KOPT-K1 (cell line): Measurements from ENCODE around the gene FAM229A.
A peak's percentile ranks its signal among the peaks of the same experiment; 100 is the strongest.
"Not testable (repeated sequence)": the region's sequence is repeated elsewhere in the genome, so short reads cannot be mapped to it uniquely, and the experiment has no call there.

Source experiments
- H3K27ac ChIP-seq: fragments of 200-600 bp; sonication (generic); 2 replicates; pipeline ENCODE4 v1.5.1; 2016; ENCODE audit warnings: antibody characterized with exemption, mild to moderate bottlenecking, low read depth, low read length; ENCODE audit not compliant: poor library complexity, severe bottlenecking
- H3K36me3 ChIP-seq: fragments of 200-600 bp; sonication (generic); 2 replicates; pipeline ENCODE4 v1.5.1; 2017; ENCODE audit warnings: antibody characterized with exemption, mild to moderate bottlenecking, low read length, moderate library complexity; ENCODE audit not compliant: insufficient read depth
- H3K9me3 ChIP-seq: fragments of 200-600 bp; sonication (generic); 2 replicates; pipeline ENCODE4 v1.5.1; 2017; ENCODE audit warnings: antibody characterized with exemption, low read length, mild to moderate bottlenecking; ENCODE audit not compliant: insufficient read depth, poor library complexity, severe bottlenecking

Gene FAM229A

GRCh38 chr1:32361308-32361673, 994 bp downstream of the FAM229A start:
- no peaks in the 10 kb centered on the region for H3K9me3 ChIP-seq
- peaks cover 36% of the 10 kb centered on the region for H3K36me3 ChIP-seq
- no peak overlapping the region for H3K27ac ChIP-seq

- Histone ChIP-seq H3K9me3 (no peaks in the 10 kb centered on the region), H3K36me3 (peaks cover 12% of the 10 kb centered on the region; the same call in 1 of the 2 replicates), H3K27ac (no peak overlapping the region)
These were observed 3.9 kb downstream of the FAM229A start for GRCh38 chr1:32358435-32358834.

- H3K9me3 ChIP-seq: no peaks in the 10 kb centered on the region
- peaks cover 4% of the 10 kb centered on the region; the same call in 1 of the 2 replicates for H3K36me3 ChIP-seq
- H3K27ac ChIP-seq: no peak overlapping the region
These were observed 4.7 kb downstream of the FAM229A start for GRCh38 chr1:32357614-32358013.

- H3K9me3 ChIP-seq: no peaks in the 10 kb centered on the region
These were observed 5.8 kb downstream of the FAM229A start for GRCh38 chr1:32356478-32356877.

GRCh38 chr1:32355778-32356177, 6.5 kb downstream of the FAM229A start:
- not testable (repeated sequence) for H3K9me3 ChIP-seq, H3K27ac ChIP-seq, H3K36me3 ChIP-seq

More at GRCh38 chr1:32356478-32356877, 5.8 kb downstream of the FAM229A start:
- Histone ChIP-seq H3K27ac (no peak overlapping the region), H3K36me3 (no peaks in the 10 kb centered on the region; the same call in 1 of the 2 replicates)

GRCh38 chr1:32353886-32354570, 8.3 kb downstream of the FAM229A start:
- Histone ChIP-seq H3K36me3 (no peaks in the 10 kb centered on the region), H3K27ac (no peak overlapping the region), H3K9me3 (no peaks in the 10 kb centered on the region)

- no peaks in the 10 kb centered on the region for H3K9me3 ChIP-seq
- H3K27ac ChIP-seq: no peak overlapping the region
- no peaks in the 10 kb centered on the region for H3K36me3 ChIP-seq
These were observed 8.9 kb downstream of the FAM229A start for GRCh38 chr1:32353431-32353830.

GRCh38 chr1:32352831-32353383, 9.4 kb downstream of the FAM229A start:
- Histone ChIP-seq H3K9me3 (no peaks in the 10 kb centered on the region), H3K36me3 (no peaks in the 10 kb centered on the region), H3K27ac (no peak overlapping the region)

- Histone ChIP-seq H3K9me3 (no peaks in the 10 kb centered on the region), H3K27ac (peak overlapping the region; percentile 76), H3K36me3 (no peaks in the 10 kb centered on the region)
These were observed 10.0 kb downstream of the FAM229A start for GRCh38 chr1:32352239-32352745.

GRCh38 chr1:32351399-32352238, 10.7 kb downstream of the FAM229A start:
- no peaks in the 10 kb centered on the region for H3K9me3 ChIP-seq
- no peaks in the 10 kb centered on the region for H3K36me3 ChIP-seq
- H3K27ac ChIP-seq: peak overlapping the region; percentile 76

GRCh38 chr1:32350785-32351398, 11.4 kb downstream of the FAM229A start:
- no peaks in the 10 kb centered on the region for H3K9me3 ChIP-seq
- H3K36me3 ChIP-seq: no peaks in the 10 kb centered on the region
- H3K27ac ChIP-seq: peak overlapping the region; percentile 76

- H3K36me3 ChIP-seq: no peaks in the 10 kb centered on the region
- no peak overlapping the region for H3K27ac ChIP-seq
- H3K9me3 ChIP-seq: no peaks in the 10 kb centered on the region
These were observed 13.0 kb downstream of the FAM229A start for GRCh38 chr1:32349211-32349708.

- H3K36me3 ChIP-seq: no peaks in the 10 kb centered on the region
- no peaks in the 10 kb centered on the region for H3K9me3 ChIP-seq
- H3K27ac ChIP-seq: no peak overlapping the region
These were observed 15.6 kb downstream of the FAM229A start for GRCh38 chr1:32346532-32347157.

GRCh38 chr1:32345289-32345827, 16.9 kb downstream of the FAM229A start:
- Histone ChIP-seq H3K36me3 (no peaks in the 10 kb centered on the region), H3K27ac (no peak overlapping the region), H3K9me3 (no peaks in the 10 kb centered on the region)
